HL-60 (cell line): ENCODE measurements around the gene TNFRSF21.

ENCODE experiments used
- CTCF ChIP-seq: IDR thresholded peaks from one replicate; pipeline ENCODE4 v1.5.1; 2011; ENCODE audit warnings: low read length, control low read depth, inconsistent platforms; ENCODE audit not compliant: insufficient read depth
- GABPA ChIP-seq: IDR thresholded peaks from 2 replicates; pipeline ENCODE4 v1.6.1; 2012; ENCODE audit warnings: low read depth
- POLR2AphosphoS5 ChIP-seq: IDR thresholded peaks from 2 replicates; pipeline ENCODE4 v1.6.1; 2012; ENCODE audit warnings: low read depth
- REST ChIP-seq: IDR thresholded peaks from 2 replicates; pipeline ENCODE4 v1.6.1; 2012; ENCODE audit warnings: low read depth; ENCODE audit not compliant: insufficient replicate concordance
- SPI1 ChIP-seq: IDR thresholded peaks from 2 replicates; pipeline ENCODE4 v1.6.1; 2012; ENCODE audit warnings: low read depth, mild to moderate bottlenecking, borderline replicate concordance

GRCh38 chr6:47336334-47336733 is 26.6 kb upstream of the TNFRSF21 start:
- TF ChIP-seq CTCF = no peak
- no peak for TF ChIP-seq POLR2AphosphoS5
- no peak for TF ChIP-seq SPI1
- TF ChIP-seq REST = no peak
- no peak for TF ChIP-seq GABPA
